Hematopoietic multipotent progenitor cell treated with erythropoietin and hydrocortisone succinate and interleukin-3 and kit ligand, for 6 days (in vitro differentiated cells): ENCODE measurements around the gene CD3G.
"Not testable (repeated sequence)": the region's sequence is repeated elsewhere in the genome, so short reads cannot be mapped to it uniquely, and the experiment has no call there.

ENCODE experiments used
- DNase-seq: peaks from one replicate; pipeline ENCODE4 v3.0.0-alpha.2; 2015

The CD3G gene

DNA sequence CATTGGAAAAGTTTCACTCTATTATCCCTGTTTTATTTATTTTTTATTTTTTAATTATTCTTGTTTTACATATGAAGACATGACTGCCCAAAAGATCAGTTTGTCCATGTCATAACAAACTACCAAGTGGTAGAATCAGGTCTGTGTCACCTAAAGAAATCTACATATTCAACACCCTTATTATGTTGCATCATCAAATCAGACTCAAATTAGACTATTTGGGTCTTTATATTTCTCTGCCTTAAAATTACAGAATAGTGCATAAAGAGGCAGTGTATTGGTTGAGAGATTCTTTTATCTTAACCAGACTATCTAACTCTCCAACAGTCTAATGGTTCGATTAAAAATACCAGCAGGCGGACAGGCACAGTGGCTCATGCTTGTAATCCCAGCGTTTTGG lies 38.8 kb downstream of the CD3G start:
- no peak for DNase-seq

DNA sequence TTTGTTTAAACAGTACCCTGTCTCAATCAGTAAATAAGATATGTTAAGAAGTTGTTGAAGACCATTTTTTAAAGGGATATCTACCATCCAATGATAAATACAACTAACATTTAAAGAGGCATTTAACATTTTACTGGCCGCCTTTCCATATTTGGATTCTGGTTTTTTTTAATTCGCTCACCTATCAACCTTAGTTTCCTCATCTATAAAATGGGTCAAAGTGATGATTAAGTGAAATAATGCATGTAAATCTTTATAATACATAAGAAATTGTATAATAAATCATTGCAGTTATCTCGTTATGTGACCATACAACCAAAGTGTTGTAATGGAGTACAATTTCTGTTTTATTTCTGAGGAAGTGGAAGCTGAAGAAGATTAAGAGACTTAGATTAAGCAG lies 39.5 kb downstream of the CD3G start:
- DNase-seq = no peak

DNA sequence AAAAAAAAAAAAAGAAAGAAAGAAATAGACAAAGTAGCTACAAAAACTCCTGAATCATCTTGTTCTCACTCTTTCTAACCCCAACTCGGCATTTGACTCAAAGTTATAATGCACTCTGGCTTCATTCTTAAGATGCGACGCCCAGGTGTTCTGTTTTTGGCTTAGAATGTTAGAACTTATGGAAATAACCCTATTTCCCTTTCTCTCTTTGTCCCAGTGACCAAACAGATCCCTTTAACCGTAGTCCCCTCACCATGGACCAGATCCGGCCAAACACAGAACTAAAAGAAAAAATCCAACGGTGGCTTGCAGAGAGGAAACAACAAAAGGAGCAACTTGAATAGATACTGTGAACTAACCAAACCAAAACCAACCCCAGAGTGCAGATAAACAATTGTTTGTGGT lies 52.0 kb downstream of the CD3G start:
- DNase-seq = no peak

DNA sequence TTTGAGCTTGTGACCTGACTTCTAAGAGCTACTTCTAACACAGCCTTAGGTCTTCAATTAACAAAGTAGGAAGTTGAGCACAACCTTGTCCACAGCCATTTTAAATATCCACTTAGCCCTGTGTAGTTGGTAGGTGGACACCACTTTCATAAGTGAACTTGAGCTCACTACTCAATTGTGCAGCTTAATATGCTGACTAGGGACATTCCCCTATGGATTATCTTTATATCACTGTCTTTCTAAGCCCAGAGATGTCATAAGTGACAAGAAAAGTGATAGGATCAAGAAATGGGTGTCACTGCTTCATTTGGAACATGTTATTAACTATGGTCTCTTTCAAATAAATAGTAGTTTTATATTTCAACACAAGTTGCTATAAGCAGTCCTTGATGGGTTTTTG lies 53.3 kb downstream of the CD3G start:
- DNase-seq = no peak

DNA sequence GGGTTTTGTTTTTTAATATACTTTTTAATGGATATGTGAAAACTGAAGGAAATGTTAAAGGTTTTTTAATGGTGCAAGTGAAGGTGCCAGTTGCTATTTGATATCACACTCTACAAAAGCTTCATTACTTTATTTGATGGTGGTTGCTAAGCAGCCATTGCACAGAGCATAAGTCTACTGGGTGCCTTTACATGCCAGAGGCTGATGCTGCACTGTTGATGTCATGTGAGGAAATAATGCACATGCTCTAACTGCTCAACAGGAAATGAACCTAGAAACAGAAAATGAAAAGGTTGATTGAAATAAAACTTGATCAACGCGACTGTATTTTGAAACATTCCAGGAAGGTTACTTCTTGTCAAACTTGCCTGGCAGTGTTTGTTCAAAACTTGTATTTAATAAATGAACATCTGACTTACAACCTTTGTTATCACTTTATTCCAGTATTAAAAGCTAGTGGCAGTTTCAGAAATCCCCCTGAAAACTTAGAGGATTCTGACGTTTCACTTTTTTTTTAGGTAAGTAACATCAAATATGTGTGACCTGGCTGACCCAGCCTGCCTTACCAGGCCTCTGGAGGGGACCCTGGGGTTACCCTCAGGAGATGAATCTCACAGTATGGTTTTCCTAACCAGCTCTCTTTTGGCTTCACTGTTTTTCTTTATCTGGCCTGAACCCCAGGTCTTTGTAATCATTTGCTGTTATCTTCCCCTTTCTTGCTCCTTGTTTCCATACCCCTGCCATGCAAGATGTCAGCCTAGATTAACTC lies 54.8 kb downstream of the CD3G start:
- DNase-seq = no peak

DNA sequence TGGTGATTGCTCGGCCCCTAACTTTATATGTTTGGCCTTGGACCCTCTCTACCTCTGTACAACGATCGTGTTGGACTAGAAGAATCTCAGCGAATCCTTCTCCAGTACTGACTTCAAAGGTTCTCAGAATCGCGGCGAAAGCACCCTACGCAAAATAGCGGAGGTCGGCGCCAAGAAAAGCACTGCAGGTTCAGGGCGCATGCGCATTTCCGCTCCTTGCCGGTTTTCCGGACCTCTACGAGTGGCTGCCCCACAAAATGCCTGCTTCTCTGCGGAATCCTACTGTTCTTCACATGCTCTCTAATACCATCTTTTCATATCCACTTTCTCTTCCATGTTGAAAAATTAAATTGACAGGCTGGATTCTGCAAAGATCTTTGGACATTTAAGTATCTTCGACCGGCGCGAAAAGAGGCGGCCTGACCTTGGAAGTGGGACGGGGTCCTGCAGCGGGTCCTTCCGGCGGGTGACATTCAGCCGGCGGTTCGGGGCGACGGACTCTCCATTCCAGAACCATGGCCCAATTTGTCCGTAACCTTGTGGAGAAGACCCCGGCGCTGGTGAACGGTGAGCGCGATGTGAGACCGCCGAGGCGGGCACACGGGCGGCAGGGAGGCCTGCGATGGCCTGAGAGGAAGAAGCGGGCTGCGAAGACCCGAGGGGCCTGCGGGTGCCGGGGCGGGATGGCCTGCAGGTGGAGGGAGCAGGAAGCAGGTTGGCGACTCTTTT lies 57.2 kb downstream of the CD3G start, which contains the start of gene ATP5MG:
ATP5MG (plus strand) TSS at position 456 of the 729 bp plus-strand sequence; CDS start at position 516, 60 bp downstream.
- DNase-seq = peak; percentile 98

DNA sequence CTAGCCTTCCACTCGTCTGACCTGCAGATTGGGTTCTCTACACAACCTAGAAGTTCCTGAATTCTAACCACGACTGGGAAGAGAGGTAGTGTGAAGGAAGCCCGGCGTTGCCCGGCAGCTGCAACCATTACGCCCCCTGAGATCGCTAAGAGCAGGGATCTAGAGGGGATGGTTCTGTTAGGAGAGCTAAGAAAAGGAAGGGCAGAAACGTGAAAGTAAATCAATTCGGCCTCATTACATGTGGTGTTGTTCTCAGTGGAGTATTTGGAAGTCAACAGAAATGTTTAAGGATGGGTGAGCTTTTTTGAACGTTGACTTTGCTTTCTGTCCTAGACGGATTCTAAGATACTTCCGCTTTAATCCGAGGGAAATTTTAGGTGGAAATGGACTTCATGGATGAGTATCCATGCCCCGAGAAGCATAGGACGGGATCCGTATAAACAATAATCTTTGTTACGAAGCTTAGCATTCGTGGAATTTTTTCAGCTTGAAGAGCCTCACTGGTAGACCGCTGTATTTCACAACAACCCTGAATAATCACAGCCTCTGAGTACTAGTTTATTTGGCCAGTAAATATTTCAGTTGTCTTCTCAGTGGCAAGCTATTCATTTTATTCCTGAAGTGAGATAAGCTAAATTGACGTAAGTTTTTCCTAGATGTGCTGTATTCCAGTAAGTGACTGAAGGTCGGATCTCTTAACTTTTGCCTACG lies 57.9 kb downstream of the CD3G start:
- peak; percentile 19 for DNase-seq

DNA sequence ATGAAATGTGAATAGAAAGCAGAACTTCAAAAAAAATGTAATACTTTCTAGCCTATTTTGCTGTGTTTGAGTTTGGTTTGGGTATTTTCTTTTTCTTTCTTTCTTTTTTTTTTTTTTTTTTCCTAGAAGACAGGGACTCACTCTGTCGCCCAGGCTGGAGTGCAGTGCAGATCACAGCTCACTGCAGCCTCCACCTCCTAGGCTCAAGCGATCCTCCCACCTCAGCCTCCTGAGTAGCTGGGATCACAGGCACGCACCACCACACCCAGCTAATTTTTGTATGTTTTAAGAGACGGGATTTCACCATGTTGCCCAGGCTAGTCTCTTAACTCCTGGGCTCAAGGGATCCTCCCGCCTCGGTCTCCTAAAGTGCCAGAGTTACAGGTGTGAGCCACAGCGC lies 58.5 kb downstream of the CD3G start:
- DNase-seq = not testable (repeated sequence)
